Mesendoderm (in vitro differentiated cells): ENCODE data around the gene GABBR2.

ENCODE experiments used
- DNase-seq: peaks from one replicate; pipeline ENCODE4 v3.0.0; 2013
- H2AK5ac ChIP-seq: 2 replicates; pipeline ENCODE4 v1.6.1; 2013; ENCODE audit warnings: low read length, inconsistent platforms
- H2BK120ac ChIP-seq: 2 replicates; pipeline ENCODE4 v1.6.1; 2013; ENCODE audit warnings: low read depth, mild to moderate bottlenecking, low read length, moderate library complexity, mixed read lengths
- H2BK15ac ChIP-seq: replicated peaks from 2 replicates; pipeline ENCODE4 v1.6.1; 2013; ENCODE audit warnings: low read depth, mild to moderate bottlenecking, moderate library complexity
- H2BK5ac ChIP-seq: 2 replicates; pipeline ENCODE4 v1.6.1; 2013; ENCODE audit warnings: low read length, inconsistent platforms
- H3K18ac ChIP-seq: 2 replicates; pipeline ENCODE4 v1.6.1; 2013; ENCODE audit warnings: mild to moderate bottlenecking, low read length, mixed read lengths
- H3K23ac ChIP-seq: one replicate; pipeline ENCODE4 v1.6.1; 2013; ENCODE audit warnings: low read length
- H3K27ac ChIP-seq: 2 replicates; pipeline ENCODE4 v1.5.1; 2013; ENCODE audit warnings: low read depth, mild to moderate bottlenecking, inconsistent platforms, low read length, moderate library complexity
- H3K27me3 ChIP-seq: 2 replicates; pipeline ENCODE4 v1.6.1; 2013; ENCODE audit warnings: low read length, control low read depth, mild to moderate bottlenecking, inconsistent platforms; ENCODE audit not compliant: insufficient read depth, poor library complexity
- H3K36me3 ChIP-seq: 2 replicates; pipeline ENCODE4 v1.6.1; 2013; ENCODE audit warnings: low read length, inconsistent platforms; ENCODE audit not compliant: control insufficient read depth, insufficient read depth
- H3K4ac ChIP-seq: one replicate; pipeline ENCODE4 v1.6.1; 2013; ENCODE audit warnings: low read depth, mild to moderate bottlenecking, low read length, moderate library complexity
- H3K4me1 ChIP-seq: 2 replicates; pipeline ENCODE4 v1.6.1; 2013; ENCODE audit warnings: low read depth, low read length, inconsistent platforms; ENCODE audit not compliant: control insufficient read depth
- H3K4me2 ChIP-seq: 2 replicates; pipeline ENCODE4 v1.6.1; 2013; ENCODE audit warnings: low read length
- H3K4me3 ChIP-seq: 2 replicates; pipeline ENCODE4 v1.5.1; 2013; ENCODE audit warnings: mild to moderate bottlenecking, low read length
- H3K56ac ChIP-seq: one replicate; pipeline ENCODE4 v1.6.1; 2013; ENCODE audit warnings: low read length
- H3K79me1 ChIP-seq: 2 replicates; pipeline ENCODE4 v1.6.1; 2013; ENCODE audit warnings: low read length, inconsistent platforms
- H3K79me2 ChIP-seq: 2 replicates; pipeline ENCODE4 v1.6.1; 2013; ENCODE audit warnings: mild to moderate bottlenecking, low read length; ENCODE audit not compliant: control insufficient read depth, insufficient read depth
- H3K9ac ChIP-seq: 2 replicates; pipeline ENCODE4 v1.6.1; 2013; ENCODE audit warnings: low read length, inconsistent platforms
- H4K5ac ChIP-seq: one replicate; pipeline ENCODE4 v1.6.1; 2013; ENCODE audit warnings: low read length
- H4K8ac ChIP-seq: one replicate; pipeline ENCODE4 v1.6.1; 2013; ENCODE audit warnings: low read depth, mild to moderate bottlenecking, control low read depth, low read length, moderate library complexity
- WGBS: extraction: QIAGEN DNeasy Blood & Tissue Kit; methylation state at CpG from one replicate; pipeline ENCODE4 v1.1.7; 2013; ENCODE audit warnings: low lambda C conversion rate, missing lambda C conversion rate; ENCODE audit not compliant: insufficient coverage; ENCODE audit errors: extremely low coverage; 5-methylcytosine and 5-hydroxymethylcytosine counted together

The GABBR2 gene

DNA sequence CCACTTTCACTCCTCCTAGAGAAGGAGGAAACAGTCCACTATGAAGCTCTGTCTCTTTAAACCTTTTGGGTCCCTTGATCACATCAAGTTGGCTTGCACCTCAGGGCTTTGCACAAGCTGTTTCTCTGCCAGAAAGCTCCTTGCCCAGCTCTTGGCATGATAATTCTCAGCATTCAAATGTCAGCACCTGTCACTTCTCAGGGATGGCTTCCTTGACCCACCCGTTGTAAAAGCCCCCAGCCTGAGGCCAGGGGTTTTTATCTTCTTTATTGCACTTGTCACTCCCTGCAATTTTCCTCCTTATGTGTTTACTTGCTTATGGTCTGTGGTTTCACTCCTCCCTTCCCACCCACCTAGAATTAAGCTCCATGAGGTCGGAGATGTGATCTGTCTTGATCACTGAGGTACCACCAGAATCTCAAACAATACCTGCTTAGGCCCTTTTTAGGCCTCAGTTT is 252.6 kb downstream of the GABBR2 start:
- no peak overlapping the region for H2BK120ac ChIP-seq
- WGBS, result no CpG with 5 or more reads among the region's 2 CpGs
- no peak overlapping the region for H3K18ac ChIP-seq

DNA sequence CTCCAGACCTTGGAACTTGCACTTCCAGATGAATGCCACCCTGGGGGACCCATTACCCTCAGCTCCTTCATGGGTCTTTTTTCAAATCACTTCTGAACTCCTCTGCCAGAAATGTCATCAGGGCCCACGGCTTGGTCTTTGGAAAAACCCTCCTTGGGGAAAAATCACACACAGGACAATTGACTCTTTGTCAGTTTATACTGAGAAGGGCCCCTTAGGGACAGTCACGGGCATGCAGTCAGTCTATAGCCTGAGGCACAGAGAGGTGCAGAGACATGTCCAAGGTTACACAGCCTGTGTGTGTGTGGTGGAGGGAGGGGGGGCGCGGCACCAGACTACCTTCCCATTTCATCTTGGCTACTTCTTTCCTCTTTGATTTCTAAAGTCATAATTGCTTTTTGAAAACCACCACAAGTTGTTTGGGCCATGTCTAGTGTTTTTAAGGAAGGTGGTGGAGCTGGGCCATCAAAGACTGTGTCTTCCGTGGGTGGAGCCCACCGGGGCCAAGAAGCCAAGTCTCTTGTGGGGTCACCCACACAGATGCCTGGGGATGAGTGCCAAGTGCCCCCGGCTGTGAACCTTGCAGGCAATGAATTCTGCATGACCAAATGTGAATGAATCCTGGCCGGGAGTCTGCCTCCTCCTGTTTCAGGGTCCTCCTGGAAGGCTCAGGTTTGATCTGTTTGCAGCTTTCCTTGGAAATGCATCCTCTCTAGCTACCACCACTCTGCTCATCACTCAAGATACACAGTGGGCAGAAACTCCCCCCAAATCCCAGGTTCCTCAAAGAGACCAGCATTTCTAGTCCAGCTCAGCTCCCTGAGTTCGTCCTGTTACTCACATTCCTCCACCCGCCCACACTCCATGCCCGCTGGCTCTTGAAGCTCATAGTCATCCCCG is 253.2 kb downstream of the GABBR2 start:
- H3K4me1 ChIP-seq, result no peaks in the 10 kb centered on the region
- no peak overlapping the region for H3K23ac ChIP-seq
- no peaks in the 10 kb centered on the region for H3K79me2 ChIP-seq
- no peak overlapping the region for H4K5ac ChIP-seq
- H3K18ac ChIP-seq, result no peak overlapping the region
- no peaks in the 10 kb centered on the region for H3K79me1 ChIP-seq
- no peak overlapping the region for H2AK5ac ChIP-seq
- no peak overlapping the region for H2BK15ac ChIP-seq
- H3K9ac ChIP-seq, result no peak overlapping the region
- H3K4ac ChIP-seq, result no peak overlapping the region
- no peak overlapping the region for H3K56ac ChIP-seq
- no peak overlapping the region for H3K27ac ChIP-seq
- H3K27me3 ChIP-seq, result no peaks in the 10 kb centered on the region
- no peak overlapping the region for H4K8ac ChIP-seq
- no peak overlapping the region for H2BK5ac ChIP-seq
- H2BK120ac ChIP-seq, result no peak overlapping the region
- no CpG with 5 or more reads among the region's 12 CpGs for WGBS
- no peaks in the 10 kb centered on the region for H3K36me3 ChIP-seq
- DNase-seq, result no peak
- H3K4me2 ChIP-seq, result no peak overlapping the region
- H3K4me3 ChIP-seq, result no peak overlapping the region

More for the DNA sequence above, 252.6 kb downstream of the GABBR2 start:
- H3K27me3 ChIP-seq, result no peaks in the 10 kb centered on the region
- no peak overlapping the region for H3K56ac ChIP-seq
- H3K23ac ChIP-seq, result no peak overlapping the region
- H3K4me2 ChIP-seq, result no peak overlapping the region
- H2BK5ac ChIP-seq, result no peak overlapping the region
- no peaks in the 10 kb centered on the region for H3K79me1 ChIP-seq
- H3K4ac ChIP-seq, result no peak overlapping the region
- no peak overlapping the region for H4K5ac ChIP-seq
- H3K9ac ChIP-seq, result no peak overlapping the region
- H2BK15ac ChIP-seq, result no peak overlapping the region
- H3K4me3 ChIP-seq, result no peak overlapping the region
- DNase-seq, result no peak
- H2AK5ac ChIP-seq, result no peak overlapping the region
- no peaks in the 10 kb centered on the region for H3K36me3 ChIP-seq
- no peak overlapping the region for H3K27ac ChIP-seq
- no peak overlapping the region for H4K8ac ChIP-seq
- H3K4me1 ChIP-seq, result no peaks in the 10 kb centered on the region
- H3K79me2 ChIP-seq, result no peaks in the 10 kb centered on the region

DNA sequence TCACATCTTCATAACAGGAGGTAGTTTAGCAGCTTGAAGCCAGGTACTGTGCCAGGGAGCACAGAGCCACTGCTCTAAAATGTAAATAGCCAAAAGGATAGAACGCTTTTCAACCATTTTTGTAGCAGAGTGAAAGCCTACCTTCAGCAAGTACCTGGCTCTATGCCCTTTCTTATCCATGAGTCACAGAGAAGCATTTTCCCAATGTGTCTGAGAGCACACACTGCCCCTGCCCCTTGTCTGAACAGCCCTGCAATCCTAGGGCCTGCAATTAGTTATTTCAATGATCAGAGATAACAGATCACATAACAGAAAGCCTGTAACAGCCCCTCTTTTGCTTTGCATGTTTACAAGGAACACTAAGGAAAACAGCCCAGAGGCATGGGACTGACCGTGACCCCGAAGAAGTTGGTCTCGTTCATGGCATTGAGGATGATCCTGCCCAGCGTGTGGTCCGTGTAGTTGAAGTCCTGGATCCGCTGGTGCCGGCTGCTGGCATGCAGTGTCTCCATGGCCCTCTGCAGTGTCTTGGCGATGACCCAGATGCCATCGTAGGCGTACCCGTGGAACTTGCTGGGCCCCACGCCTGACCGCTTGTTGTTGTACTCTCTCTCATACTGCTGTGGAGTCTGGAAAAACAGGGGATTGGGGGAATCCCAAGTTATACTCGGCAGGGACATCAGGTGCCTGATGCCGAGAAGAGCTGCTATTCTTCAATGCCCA is 255.0 kb downstream of the GABBR2 start:
- Histone ChIP-seq H3K4me2 (no peak overlapping the region), H3K23ac (no peak overlapping the region), H3K4me3 (no peak overlapping the region), H2AK5ac (no peak overlapping the region), H3K27ac (no peak overlapping the region), H4K5ac (no peak overlapping the region), H3K79me1 (no peaks in the 10 kb centered on the region), H2BK15ac (no peak overlapping the region), H3K9ac (no peak overlapping the region), H3K4me1 (no peaks in the 10 kb centered on the region), H3K36me3 (no peaks in the 10 kb centered on the region), H2BK120ac (no peak overlapping the region), H3K4ac (no peak overlapping the region), H3K56ac (peak overlapping the region; percentile 15), H4K8ac (no peak overlapping the region), H3K27me3 (no peaks in the 10 kb centered on the region), H3K18ac (no peak overlapping the region), H2BK5ac (no peak overlapping the region), H3K79me2 (no peaks in the 10 kb centered on the region)
- DNase-seq, result no peak
- WGBS, result no CpG with 5 or more reads among the region's 16 CpGs

DNA sequence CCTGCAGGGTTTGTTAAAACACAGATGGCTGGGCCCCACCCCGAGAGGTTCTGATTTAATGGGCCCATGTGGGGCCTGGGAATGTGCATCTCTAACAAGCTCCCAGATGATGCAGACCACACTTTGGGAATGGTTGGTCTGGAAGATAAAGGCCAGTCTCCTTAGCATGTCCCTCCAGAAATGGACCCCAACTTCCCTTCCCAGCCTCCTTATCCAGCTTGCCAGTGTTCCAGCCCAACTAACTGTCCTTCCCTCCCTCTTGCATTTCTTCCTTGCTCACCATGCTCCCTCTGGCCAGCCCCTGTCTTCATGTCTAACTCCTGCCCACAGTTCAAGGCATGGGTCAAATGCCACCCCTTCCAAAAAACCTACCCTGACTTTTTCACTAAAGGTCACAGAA is 257.2 kb downstream of the GABBR2 start:
- H3K36me3 ChIP-seq, result no peaks in the 10 kb centered on the region
- no peak overlapping the region for H4K8ac ChIP-seq
- no peak overlapping the region for H3K4ac ChIP-seq
- H3K79me2 ChIP-seq, result no peaks in the 10 kb centered on the region
- H2BK15ac ChIP-seq, result no peak overlapping the region
- no peaks in the 10 kb centered on the region for H3K4me1 ChIP-seq
- H3K4me2 ChIP-seq, result no peak overlapping the region
- H3K27ac ChIP-seq, result no peak overlapping the region
- H3K23ac ChIP-seq, result no peak overlapping the region
- no peak overlapping the region for H3K18ac ChIP-seq
- no peak overlapping the region for H4K5ac ChIP-seq
- H2AK5ac ChIP-seq, result no peak overlapping the region
- H3K9ac ChIP-seq, result no peak overlapping the region
- no peaks in the 10 kb centered on the region for H3K79me1 ChIP-seq
- no peak for DNase-seq
- H3K4me3 ChIP-seq, result no peak overlapping the region
- no peak overlapping the region for H2BK120ac ChIP-seq
- no peak overlapping the region for H3K56ac ChIP-seq
- no peaks in the 10 kb centered on the region for H3K27me3 ChIP-seq
- no peak overlapping the region for H2BK5ac ChIP-seq
- WGBS, result no CpG with 5 or more reads among the region's 1 CpG

DNA sequence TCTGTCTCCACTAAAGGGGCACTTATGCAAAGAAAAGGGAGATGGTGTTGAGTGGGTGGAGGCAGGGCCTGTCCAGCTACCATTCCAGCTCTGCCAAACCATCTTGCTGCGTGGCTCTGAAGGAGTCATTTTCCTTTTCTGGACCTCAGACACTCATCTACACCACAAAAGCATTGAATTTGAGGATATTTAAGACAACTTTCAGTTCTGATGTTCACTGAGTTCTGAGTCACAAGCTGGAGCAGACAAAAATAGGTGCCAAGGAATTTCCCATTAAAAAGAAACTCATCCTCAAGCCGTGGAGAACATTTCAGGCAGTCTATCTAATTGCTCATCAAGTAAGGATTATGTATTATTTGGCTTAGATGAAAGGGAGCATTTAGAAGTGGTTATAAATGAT is 258.2 kb downstream of the GABBR2 start:
- Histone ChIP-seq H2BK5ac (no peak overlapping the region), H2AK5ac (no peak overlapping the region), H3K4me3 (no peak overlapping the region), H3K27ac (no peak overlapping the region), H4K5ac (no peak overlapping the region), H3K36me3 (no peaks in the 10 kb centered on the region), H2BK15ac (no peak overlapping the region), H3K9ac (no peak overlapping the region), H2BK120ac (no peak overlapping the region), H3K27me3 (no peaks in the 10 kb centered on the region), H3K79me2 (no peaks in the 10 kb centered on the region), H3K79me1 (no peaks in the 10 kb centered on the region), H3K4ac (no peak overlapping the region), H3K4me2 (no peak overlapping the region), H3K18ac (no peak overlapping the region), H3K4me1 (no peaks in the 10 kb centered on the region), H3K56ac (no peak overlapping the region), H3K23ac (no peak overlapping the region), H4K8ac (no peak overlapping the region)
- WGBS, result no CpG with 5 or more reads among the region's 2 CpGs
- DNase-seq, result no peak
